GM23338 (cell line): ENCODE measurements around the gene CUEDC1. TPM values are rescaled to one million over a fixed set of nuclear protein-coding genes. Genes with fewer than 3 reads are reported as not detected.

Source experiments
- ATAC-seq: fragments of 200-7000 bp; cut with Tn5 transposase; 3 replicates; pipeline ENCODE4 v1.9.1; 2020
- DNase-seq: peaks from one replicate; pipeline ENCODE4 v3.0.0-alpha.2; 2015; ENCODE audit warnings: low spot score
- H2AFZ ChIP-seq: fragments of 200-600 bp; sonication (generic); 2 replicates; pipeline ENCODE4 v1.8.0; 2016; ENCODE audit warnings: antibody characterized with exemption, mild to moderate bottlenecking, moderate library complexity
- H3F3A ChIP-seq: fragments of 200-600 bp; sonication (generic); replicated peaks from 2 replicates; pipeline ENCODE4 v1.8.0; 2017; ENCODE audit warnings: antibody characterized with exemption, mixed run types, low read depth
- H3K27ac ChIP-seq: fragments of 200-600 bp; sonication (generic); 2 replicates; pipeline ENCODE4 v1.6.1; 2016; ENCODE audit warnings: low read depth
- H3K27me3 ChIP-seq: fragments of 200-600 bp; sonication (generic); 2 replicates; pipeline ENCODE4 v1.8.0; 2016; ENCODE audit warnings: mild to moderate bottlenecking, mixed run types, moderate library complexity; ENCODE audit not compliant: insufficient read depth
- H3K36me3 ChIP-seq: fragments of 200-600 bp; sonication (generic); 2 replicates; pipeline ENCODE4 v1.8.0; 2016; ENCODE audit warnings: mild to moderate bottlenecking; ENCODE audit not compliant: insufficient read depth
- H3K4me1 ChIP-seq: fragments of 200-600 bp; sonication (generic); 2 replicates; pipeline ENCODE4 v1.8.0; 2016; ENCODE audit warnings: mild to moderate bottlenecking, moderate library complexity; ENCODE audit not compliant: insufficient read depth
- H3K4me2 ChIP-seq: fragments of 200-600 bp; sonication (generic); 2 replicates; pipeline ENCODE4 v1.7.1; 2017; ENCODE audit warnings: mixed run types
- H3K4me3 ChIP-seq: fragments of 200-600 bp; sonication (generic); 2 replicates; pipeline ENCODE4 v1.6.1; 2016; ENCODE audit warnings: mixed run types
- H3K79me2 ChIP-seq: fragments of 200-600 bp; sonication (generic); replicated peaks from 2 replicates; pipeline ENCODE4 v1.8.0; 2017; ENCODE audit warnings: mild to moderate bottlenecking; ENCODE audit not compliant: insufficient read depth
- H3K9me2 ChIP-seq: fragments of 200-600 bp; sonication (generic); 2 replicates; pipeline ENCODE4 v1.8.0; 2017; ENCODE audit not compliant: insufficient read depth
- H4K20me1 ChIP-seq: fragments of 200-600 bp; sonication (generic); replicated peaks from 2 replicates; pipeline ENCODE4 v1.8.0; 2017; ENCODE audit warnings: mild to moderate bottlenecking; ENCODE audit not compliant: insufficient read depth
- H3K27ac Mint-ChIP-seq: 2 replicates; pipeline ENCODE4 v1.8.0; 2020; ENCODE audit warnings: inconsistent platforms, mild to moderate bottlenecking, moderate library complexity, mixed read lengths
- H3K27me3 Mint-ChIP-seq: 3 replicates; pipeline ENCODE4 v1.8.0; 2022; ENCODE audit warnings: low read depth, mild to moderate bottlenecking, moderate library complexity, mixed read lengths, inconsistent platforms; ENCODE audit not compliant: insufficient read depth, poor library complexity
- H3K36me3 Mint-ChIP-seq: 3 replicates; pipeline ENCODE4 v1.8.0; 2021; ENCODE audit warnings: low read depth, mild to moderate bottlenecking, inconsistent platforms, moderate library complexity, mixed read lengths
- H3K4me1 Mint-ChIP-seq: 3 replicates; pipeline ENCODE4 v1.8.0; 2020; ENCODE audit warnings: mild to moderate bottlenecking, inconsistent platforms, mixed read lengths
- H3K4me3 Mint-ChIP-seq: 3 replicates; pipeline ENCODE4 v1.8.0; 2021; ENCODE audit warnings: moderate library complexity, mild to moderate bottlenecking, inconsistent platforms, mixed read lengths
- H3K9me3 Mint-ChIP-seq: 3 replicates; pipeline ENCODE4 v1.8.0; 2020; ENCODE audit warnings: moderate library complexity, mild to moderate bottlenecking, inconsistent platforms, mixed read lengths
- CREB1 ChIP-seq: fragments of 250-450 bp; sonication (Bioruptor Pico); IDR thresholded peaks from 2 replicates; pipeline ENCODE4 v1.5.0; 2020; ENCODE audit warnings: low read depth, mild to moderate bottlenecking, moderate library complexity
- CTCF ChIP-seq, 2 experiments: fragments of 200-600 bp in 1 of 2; sonication (generic) in 1 of 2; conservative IDR thresholded peaks; 2 replicates each; pipeline versions ENCODE4 v1.5.1 to v1.6.1; 2016 to 2017; ENCODE audit warnings: antibody characterized with exemption in 2 of 2, low read depth in 2 of 2, mild to moderate bottlenecking in 2 of 2, moderate library complexity in 1 of 2
- ETS1 ChIP-seq: IDR thresholded peaks from 2 replicates; pipeline ENCODE4 v1.6.1; 2016; ENCODE audit warnings: antibody characterized with exemption
- EZH2 ChIP-seq: fragments of 200-600 bp; sonication (generic); IDR thresholded peaks from one replicate; pipeline ENCODE4 v1.8.0; 2017; ENCODE audit warnings: antibody characterized with exemption, mild to moderate bottlenecking, low read depth; ENCODE audit not compliant: unreplicated experiment
- EZH2phosphoT487 ChIP-seq: fragments of 200-600 bp; sonication (generic); IDR thresholded peaks from one replicate; pipeline ENCODE4 v1.8.1; 2018; ENCODE audit warnings: antibody characterized with exemption; ENCODE audit not compliant: unreplicated experiment
- JUNB ChIP-seq: IDR thresholded peaks from one replicate; pipeline ENCODE4 v1.6.1; 2016; ENCODE audit warnings: antibody characterized with exemption; ENCODE audit not compliant: unreplicated experiment
- NANOG ChIP-seq: IDR thresholded peaks from 2 replicates; pipeline ENCODE4 v1.6.1; 2016; ENCODE audit warnings: antibody characterized with exemption, borderline replicate concordance
- POLR2AphosphoS5 ChIP-seq: IDR thresholded peaks from 2 replicates; pipeline ENCODE4 v1.6.1; 2016; ENCODE audit warnings: antibody characterized with exemption, low read depth
- REST ChIP-seq: IDR thresholded peaks from one replicate; pipeline ENCODE4 v1.6.1; 2018; ENCODE audit warnings: antibody characterized with exemption; ENCODE audit not compliant: unreplicated experiment
- STAT1 ChIP-seq: IDR thresholded peaks from one replicate; pipeline ENCODE4 v1.6.1; 2016; ENCODE audit warnings: antibody characterized with exemption; ENCODE audit not compliant: unreplicated experiment
- ZNF114 ChIP-seq: fragments of 250-450 bp; sonication (Bioruptor Pico); IDR thresholded peaks from 2 replicates; pipeline ENCODE4 v1.5.0; 2020; ENCODE audit warnings: mild to moderate bottlenecking, moderate library complexity
- ZNF331 ChIP-seq: fragments of 250-450 bp; sonication (Bioruptor Pico); IDR thresholded peaks from 2 replicates; pipeline ENCODE4 v1.5.0; 2020; ENCODE audit warnings: low read depth, mild to moderate bottlenecking, moderate library complexity
- ZNF462 ChIP-seq: fragments of 250-450 bp; sonication (Bioruptor Pico); IDR thresholded peaks from 2 replicates; pipeline ENCODE4 v1.5.0; 2020; ENCODE audit warnings: mild to moderate bottlenecking, moderate library complexity
- polyA plus RNA-seq: library from polyadenylated mRNA; unstranded; fragments of >200 nt; fragmentation: Nextera tagmentation; extraction: Ambion mirVana; gene quantifications from 2 replicates; pipeline ENCODE4 v1.2.1, GENCODE V29; 2016
- total RNA-seq: library from RNA; depleted of rRNA; stranded (reverse); fragments of >200 nt; shearing (Covaris generic); gene quantifications from 2 replicates; pipeline ENCODE4 v1.2.3, GENCODE V29; 2014

The CUEDC1 gene
- total and polyA plus RNA-seq, 2 experiments from 2014 or later = 3.0 to 7.7 TPM

- Mint-ChIP-seq H3K9me3 (no peaks in the 10 kb centered on the region; the same call in 2 of the 3 replicates), H3K36me3 (no peaks in the 10 kb centered on the region; the same call in 2 of the 3 replicates), H3K27ac (no peak overlapping the region), H3K4me3 (no peak overlapping the region; the same call in 2 of the 3 replicates), H3K4me1 (peaks cover 56% of the 10 kb centered on the region), H3K27me3 (peaks cover 7% of the 10 kb centered on the region)
- TF ChIP-seq ZNF114 (CRISPR knock-in tag) = no peak
- no peak for TF ChIP-seq POLR2AphosphoS5
- no peak for TF ChIP-seq CTCF (conservative IDR thresholded peaks at IDR 0.05; ENCODE audit: low read depth in 2 of 2)
- TF ChIP-seq EZH2phosphoT487 = no peak
- TF ChIP-seq STAT1 = no peak
- TF ChIP-seq NANOG = no peak
- no peak for TF ChIP-seq ZNF462 (CRISPR knock-in tag)
- TF ChIP-seq CREB1 (CRISPR knock-in tag) = no peak
- TF ChIP-seq JUNB = no peak
- no peak for TF ChIP-seq ZNF331
- no peak for TF ChIP-seq ETS1
- TF ChIP-seq EZH2 = no peak
- no peak for TF ChIP-seq REST
- Histone ChIP-seq H3K9me2 (no peaks in the 10 kb centered on the region), H4K20me1 (no peaks in the 10 kb centered on the region), H2AFZ (no peak overlapping the region), H3K36me3 (no peaks in the 10 kb centered on the region), H3K4me2 (no peak overlapping the region), H3K27ac (no peak overlapping the region), H3K79me2 (no peaks in the 10 kb centered on the region), H3F3A (0 out of 2 replicates have a peak, but pooled peaks cover 6% of the 10 kb centered on the region), H3K4me1 (peaks cover 25% of the 10 kb centered on the region), H3K4me3 (no peak overlapping the region), H3K27me3 (no peaks in the 10 kb centered on the region)
- no peak for ATAC-seq
- DNase-seq = no peak
Observed at GRCh38 chr17:57903961-57904360, 51.3 kb downstream of the CUEDC1 start.
